Loucy (cell line): ENCODE data around the gene HHIP.
"Not testable (repeated sequence)": the region's sequence is repeated elsewhere in the genome, so short reads cannot be mapped to it uniquely, and the experiment has no call there.

Source experiments
- H2AFZ ChIP-seq: fragments of 200-600 bp; sonication (generic); 2 replicates; pipeline ENCODE4 v1.6.0; 2016; ENCODE audit warnings: antibody characterized with exemption, mild to moderate bottlenecking, low read length, moderate library complexity
- H3F3A ChIP-seq: fragments of 200-600 bp; 2 replicates; pipeline ENCODE4 v1.6.0; 2016; ENCODE audit warnings: antibody characterized with exemption, low read depth, mild to moderate bottlenecking
- H3K27me3 ChIP-seq: fragments of 200-600 bp; sonication (generic); 2 replicates; pipeline ENCODE4 v1.6.1; 2014; ENCODE audit warnings: low read length, mild to moderate bottlenecking; ENCODE audit not compliant: insufficient read depth, poor library complexity, severe bottlenecking
- H3K36me3 ChIP-seq: fragments of 200-600 bp; sonication (generic); 2 replicates; pipeline ENCODE4 v1.6.1; 2016; ENCODE audit warnings: low read length; ENCODE audit not compliant: insufficient read depth
- H3K4me1 ChIP-seq: fragments of 200-600 bp; sonication (generic); 2 replicates; pipeline ENCODE4 v1.5.1; 2014; ENCODE audit warnings: low read length, mild to moderate bottlenecking; ENCODE audit not compliant: insufficient read depth, poor library complexity, severe bottlenecking
- H3K4me2 ChIP-seq: fragments of 200-600 bp; sonication (generic); 2 replicates; pipeline ENCODE4 v1.6.0; 2014; ENCODE audit warnings: antibody characterized with exemption, low read length, low read depth, mild to moderate bottlenecking; ENCODE audit not compliant: poor library complexity, severe bottlenecking
- H3K4me3 ChIP-seq: fragments of 200-600 bp; sonication (generic); 2 replicates; pipeline ENCODE4 v1.5.1; 2014; ENCODE audit warnings: low read length, mild to moderate bottlenecking, mixed read lengths; ENCODE audit not compliant: poor library complexity, severe bottlenecking
- H3K79me2 ChIP-seq: fragments of 200-600 bp; sonication (generic); 2 replicates; pipeline ENCODE4 v1.6.1; 2014; ENCODE audit warnings: low read length; ENCODE audit not compliant: insufficient read depth
- H3K9ac ChIP-seq: fragments of 200-600 bp; sonication (generic); 2 replicates; pipeline ENCODE4 v1.6.0; 2014; ENCODE audit warnings: mild to moderate bottlenecking, low read depth, low read length, moderate library complexity; ENCODE audit not compliant: poor library complexity, severe bottlenecking
- H3K9me2 ChIP-seq: fragments of 200-600 bp; sonication (generic); replicated peaks from 2 replicates; pipeline ENCODE4 v1.6.1; 2016; ENCODE audit warnings: low read depth, low read length, mixed read lengths
- H3K9me3 ChIP-seq: fragments of 200-600 bp; sonication (generic); 2 replicates; pipeline ENCODE4 v1.6.1; 2014; ENCODE audit warnings: mild to moderate bottlenecking, antibody characterized with exemption, low read length, low read depth; ENCODE audit not compliant: insufficient read depth
- H4K20me1 ChIP-seq: fragments of 200-600 bp; sonication (generic); 2 replicates; pipeline ENCODE4 v1.6.0; 2014; ENCODE audit warnings: antibody characterized with exemption, low read length, mild to moderate bottlenecking; ENCODE audit not compliant: insufficient read depth, poor library complexity, severe bottlenecking
- EZH2phosphoT487 ChIP-seq: fragments of 200-600 bp; IDR thresholded peaks from 2 replicates; pipeline ENCODE4 v1.6.1; 2018; ENCODE audit warnings: antibody characterized with exemption, mild to moderate bottlenecking, moderate library complexity, borderline replicate concordance
- TF ChIP-seq, protein P1 (sequence below): fragments of 200-600 bp; sonication (generic); conservative IDR thresholded peaks from 2 replicates; pipeline ENCODE4 v1.5.1; 2014; ENCODE audit warnings: mild to moderate bottlenecking, antibody characterized with exemption, low read length

HHIP gene

DNA sequence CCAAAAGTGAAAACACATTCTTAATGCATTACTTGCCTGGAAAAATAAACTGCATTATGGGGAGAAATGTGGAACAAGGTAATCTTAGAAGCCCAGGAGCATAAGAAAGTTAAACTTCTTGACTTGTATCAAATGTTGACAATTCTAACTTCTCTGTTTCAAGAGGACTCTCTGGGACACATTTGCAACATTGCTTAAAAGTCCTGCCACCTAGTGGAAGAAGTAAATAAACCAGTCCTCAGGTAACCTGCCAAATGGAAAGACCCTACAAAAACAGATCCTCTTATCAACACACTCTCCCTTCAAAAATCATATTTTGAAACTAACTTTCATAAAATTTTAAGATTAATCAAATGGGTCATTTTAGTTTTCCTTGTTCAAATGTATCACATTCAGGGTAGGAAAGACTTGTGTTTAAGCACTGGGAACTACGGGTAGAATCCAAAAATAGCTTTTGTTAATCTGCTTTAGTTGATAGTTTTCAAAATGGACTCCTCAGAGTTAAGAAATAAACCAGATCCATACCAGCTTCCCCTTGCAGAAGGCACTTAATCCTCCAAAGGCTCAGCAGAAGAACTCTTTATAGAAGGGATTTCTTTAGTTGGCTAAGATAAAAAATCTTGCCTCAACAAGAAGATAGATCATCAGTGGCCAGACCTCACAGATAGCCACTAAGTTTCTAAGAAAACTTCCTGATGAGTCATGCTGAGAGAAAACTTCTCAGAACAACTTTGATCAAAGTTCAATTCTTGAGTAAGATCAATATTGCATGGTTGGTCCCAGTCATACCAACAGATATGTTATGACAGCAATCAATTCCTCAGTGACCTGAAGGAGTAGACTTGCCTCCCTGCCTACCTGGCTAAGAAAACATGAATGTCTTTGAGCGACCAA, 141.7 kb downstream of the HHIP start:
- peaks cover 8% of the 10 kb centered on the region for H3K4me1 ChIP-seq
- H3K36me3 ChIP-seq, result no peaks in the 10 kb centered on the region
- H3K9ac ChIP-seq, result no peak overlapping the region
- no peaks in the 10 kb centered on the region for H3K9me2 ChIP-seq
- no peaks in the 10 kb centered on the region for H3K27me3 ChIP-seq
- peak overlapping the region; percentile 29 for H2AFZ ChIP-seq
- H3K9me3 ChIP-seq, result no peaks in the 10 kb centered on the region
- H3K4me3 ChIP-seq, result no peak overlapping the region
- no peak for TF ChIP-seq EZH2phosphoT487
- TF ChIP-seq, protein P1, sequence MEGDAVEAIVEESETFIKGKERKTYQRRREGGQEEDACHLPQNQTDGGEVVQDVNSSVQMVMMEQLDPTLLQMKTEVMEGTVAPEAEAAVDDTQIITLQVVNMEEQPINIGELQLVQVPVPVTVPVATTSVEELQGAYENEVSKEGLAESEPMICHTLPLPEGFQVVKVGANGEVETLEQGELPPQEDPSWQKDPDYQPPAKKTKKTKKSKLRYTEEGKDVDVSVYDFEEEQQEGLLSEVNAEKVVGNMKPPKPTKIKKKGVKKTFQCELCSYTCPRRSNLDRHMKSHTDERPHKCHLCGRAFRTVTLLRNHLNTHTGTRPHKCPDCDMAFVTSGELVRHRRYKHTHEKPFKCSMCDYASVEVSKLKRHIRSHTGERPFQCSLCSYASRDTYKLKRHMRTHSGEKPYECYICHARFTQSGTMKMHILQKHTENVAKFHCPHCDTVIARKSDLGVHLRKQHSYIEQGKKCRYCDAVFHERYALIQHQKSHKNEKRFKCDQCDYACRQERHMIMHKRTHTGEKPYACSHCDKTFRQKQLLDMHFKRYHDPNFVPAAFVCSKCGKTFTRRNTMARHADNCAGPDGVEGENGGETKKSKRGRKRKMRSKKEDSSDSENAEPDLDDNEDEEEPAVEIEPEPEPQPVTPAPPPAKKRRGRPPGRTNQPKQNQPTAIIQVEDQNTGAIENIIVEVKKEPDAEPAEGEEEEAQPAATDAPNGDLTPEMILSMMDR, result peak; percentile 86
- no peaks in the 10 kb centered on the region for H4K20me1 ChIP-seq
- no peaks in the 10 kb centered on the region for H3F3A ChIP-seq
- H3K79me2 ChIP-seq, result no peaks in the 10 kb centered on the region
- no peak overlapping the region for H3K4me2 ChIP-seq

- Histone ChIP-seq H3K4me2 (no peak overlapping the region), H3K36me3 (no peaks in the 10 kb centered on the region), H4K20me1 (no peaks in the 10 kb centered on the region), H3K4me3 (no peak overlapping the region), H3K79me2 (no peaks in the 10 kb centered on the region), H3K9me3 (no peaks in the 10 kb centered on the region), H3K27me3 (no peaks in the 10 kb centered on the region), H3K9ac (no peak overlapping the region), H3K9me2 (no peaks in the 10 kb centered on the region), H3F3A (no peaks in the 10 kb centered on the region), H2AFZ (no peak overlapping the region), H3K4me1 (peaks cover 4% of the 10 kb centered on the region)
- TF ChIP-seq EZH2phosphoT487, result no peak
- TF ChIP-seq, protein P1, result no peak
Measured at GRCh38 chr4:144788469-144788868, 142.5 kb downstream of the HHIP start.

- H3F3A ChIP-seq, H3K9me2 ChIP-seq, H3K9ac ChIP-seq, H3K27me3 ChIP-seq, H3K79me2 ChIP-seq, H3K9me3 ChIP-seq, H3K4me1 ChIP-seq, H3K4me3 ChIP-seq, H3K36me3 ChIP-seq, H2AFZ ChIP-seq, H3K4me2 ChIP-seq, H4K20me1 ChIP-seq: not testable (repeated sequence)
Measured at GRCh38 chr4:144791933-144792332, 146.0 kb downstream of the HHIP start.
